PC-9 (cell line): ENCODE results near the gene PARVG. TPM values are rescaled to one million over a fixed set of nuclear protein-coding genes. Genes with fewer than 3 reads are reported as not detected.

Source experiments
- BruUV-seq: library from RNA; stranded (reverse); fragments of 400-500 nt; replicated peaks from 2 replicates; lab custom pipeline; 2021; lab: Mats Ljungman, UMichigan
- CTCF ChIA-PET: fragments of 300-600 bp; sonication (Branson Sonifier 250); formaldehyde crosslinking; loops from one replicate; lab custom pipeline; 2022; ENCODE audit warnings: antibody characterized with exemption; lab: Charles Lee
- POLR2A ChIA-PET: fragments of 300-600 bp; sonication (Branson Sonifier 250); formaldehyde crosslinking; loops from one replicate; lab custom pipeline; 2022; ENCODE audit warnings: antibody characterized with exemption; ENCODE audit not compliant: unreplicated experiment; lab: Charles Lee
- DNase-seq, 2 experiments: peaks; one replicate each; pipeline versions ENCODE4 v3.0.0 to v3.0.0-alpha.2; 2015 to 2022; ENCODE audit warnings: mixed read lengths in 1 of 2
- H2AFZ ChIP-seq: fragments of 200-600 bp; sonication (generic); 2 replicates; pipeline ENCODE4 v1.8.1; 2017; ENCODE audit warnings: antibody characterized with exemption
- H3F3A ChIP-seq: fragments of 200-600 bp; sonication (generic); 2 replicates; pipeline ENCODE4 v1.8.1; 2017; ENCODE audit warnings: antibody characterized with exemption, mild to moderate bottlenecking, low read depth; ENCODE audit not compliant: insufficient read depth
- H3K27ac ChIP-seq: fragments of 200-600 bp; sonication (generic); 2 replicates; pipeline ENCODE4 v1.6.1; 2016; ENCODE audit warnings: mixed run types
- H3K27me3 ChIP-seq: fragments of 200-600 bp; sonication (generic); 2 replicates; pipeline ENCODE4 v1.6.1; 2016; ENCODE audit warnings: low read depth, mixed run types; ENCODE audit not compliant: insufficient read depth
- H3K36me3 ChIP-seq: fragments of 200-600 bp; sonication (generic); 2 replicates; pipeline ENCODE4 v1.6.1; 2016; ENCODE audit warnings: low read depth, mixed run types
- H3K4me1 ChIP-seq: fragments of 200-600 bp; sonication (generic); replicated peaks from 2 replicates; pipeline ENCODE4 v1.6.1; 2016; ENCODE audit warnings: mixed run types; ENCODE audit not compliant: insufficient read depth
- H3K4me2 ChIP-seq: fragments of 200-600 bp; sonication (generic); 2 replicates; pipeline ENCODE4 v1.6.1; 2017; ENCODE audit warnings: mixed run types
- H3K4me3 ChIP-seq: fragments of 200-600 bp; sonication (generic); 2 replicates; pipeline ENCODE4 v1.6.1; 2016; ENCODE audit warnings: mixed run types
- H3K79me2 ChIP-seq: fragments of 200-600 bp; sonication (generic); 2 replicates; pipeline ENCODE4 v1.6.1; 2017; ENCODE audit warnings: low read depth, mixed run types
- H3K9me2 ChIP-seq: fragments of 200-600 bp; sonication (generic); 2 replicates; pipeline ENCODE4 v1.8.1; 2017; ENCODE audit warnings: mild to moderate bottlenecking; ENCODE audit not compliant: insufficient read depth
- H3K9me3 ChIP-seq: fragments of 200-600 bp; sonication (generic); 2 replicates; pipeline ENCODE4 v1.8.1; 2016; ENCODE audit warnings: low read depth; ENCODE audit not compliant: insufficient read depth
- H4K20me1 ChIP-seq: fragments of 200-600 bp; sonication (generic); 2 replicates; pipeline ENCODE4 v1.8.1; 2017; ENCODE audit not compliant: insufficient read depth
- CTCF ChIP-seq: fragments of 200-600 bp; sonication (generic); conservative IDR thresholded peaks from 2 replicates; pipeline ENCODE4 v1.6.1; 2017; ENCODE audit warnings: mixed run types, antibody characterized with exemption, mild to moderate bottlenecking, moderate library complexity
- EZH2 ChIP-seq: fragments of 200-600 bp; sonication (generic); IDR thresholded peaks from 2 replicates; pipeline ENCODE4 v1.8.0; 2017; ENCODE audit warnings: antibody characterized with exemption, low read depth
- intact Hi-C: fragments of 100-400 bp; cut with micrococcal nuclease; formaldehyde crosslinking; loops from one replicate; pipeline ENCODE4 v1.10.0; 2022; ENCODE audit not compliant: unreplicated experiment
- total RNA-seq: library from RNA; stranded (reverse); gene quantifications from 2 replicates; pipeline ENCODE4 v1.2.3, GENCODE V29; 2021

PARVG gene
- total RNA-seq, 1 experiment from 2014 or later: not detected

GRCh38 chr22:44188316-44188715 lies 7.6 kb downstream of the PARVG start:
- H3K4me1 ChIP-seq: peaks cover 17% of the 10 kb centered on the region
- CTCF ChIA-PET: no interaction called here
- no peak overlapping the region for H2AFZ ChIP-seq

GRCh38 chr22:44188986-44189630 lies 8.4 kb downstream of the PARVG start:
- Histone ChIP-seq H3K9me3 (no peaks in the 10 kb centered on the region), H3K9me2 (no peaks in the 10 kb centered on the region), H3K4me3 (no peak overlapping the region), H2AFZ (no peak overlapping the region), H3K79me2 (no peaks in the 10 kb centered on the region), H3K27ac (no peak overlapping the region), H3K4me2 (no peak overlapping the region), H3K36me3 (no peaks in the 10 kb centered on the region), H3K4me1 (peaks cover 25% of the 10 kb centered on the region), H4K20me1 (peaks cover 7% of the 10 kb centered on the region; the same call in 1 of the 2 replicates), H3K27me3 (peaks cover 39% of the 10 kb centered on the region), H3F3A (peaks cover 26% of the 10 kb centered on the region; the same call in 1 of the 2 replicates)
- BruUV-seq: no TSS peak
- intact Hi-C loops: no loop called here
- ChIA-PET POLR2A (interaction anchor here (0.6 kb wide), 2 partner anchors 326 to 563 kb away, joined by 3 to 4 read pairs; no protein-coding TSS in a partner anchor), CTCF (no interaction called here)
- no peak for DNase-seq
- TF ChIP-seq CTCF (no peak), EZH2 (no peak)

More at GRCh38 chr22:44188316-44188715, 7.6 kb downstream of the PARVG start:
- no peak for TF ChIP-seq CTCF
- TF ChIP-seq EZH2: no peak
- intact Hi-C loops: no loop called here
- no peaks in the 10 kb centered on the region for H3K36me3 ChIP-seq
- H3K9me2 ChIP-seq: no peaks in the 10 kb centered on the region
- peaks cover 46% of the 10 kb centered on the region for H3K27me3 ChIP-seq
- DNase-seq: no peak
- H3F3A ChIP-seq: peaks cover 20% of the 10 kb centered on the region; the same call in 1 of the 2 replicates
- POLR2A ChIA-PET: interaction anchor here (0.6 kb wide), 1 partner anchor 327 kb away, joined by 4 read pairs; no protein-coding TSS in a partner anchor
- BruUV-seq: no TSS peak
- H4K20me1 ChIP-seq: peaks cover 4% of the 10 kb centered on the region; the same call in 1 of the 2 replicates
- no peak overlapping the region for H3K4me2 ChIP-seq
- no peaks in the 10 kb centered on the region for H3K9me3 ChIP-seq
- H3K4me3 ChIP-seq: no peak overlapping the region
- H3K79me2 ChIP-seq: no peaks in the 10 kb centered on the region
- H3K27ac ChIP-seq: no peak overlapping the region

- ChIA-PET POLR2A (no interaction called here), CTCF (no interaction called here)
- Histone ChIP-seq H3K27ac (no peak overlapping the region), H3K4me1 (peaks cover 26% of the 10 kb centered on the region), H3K27me3 (peaks cover 36% of the 10 kb centered on the region), H3K9me3 (no peaks in the 10 kb centered on the region), H4K20me1 (peaks cover 7% of the 10 kb centered on the region; the same call in 1 of the 2 replicates), H3K79me2 (no peaks in the 10 kb centered on the region), H3K9me2 (no peaks in the 10 kb centered on the region), H3K36me3 (no peaks in the 10 kb centered on the region), H3F3A (peaks cover 28% of the 10 kb centered on the region; the same call in 1 of the 2 replicates), H3K4me3 (no peak overlapping the region), H2AFZ (no peak overlapping the region), H3K4me2 (no peak overlapping the region)
- no peak for TF ChIP-seq EZH2
- TF ChIP-seq CTCF: no peak
- no peak for DNase-seq
- intact Hi-C loops: loop anchor here (10.0 kb wide), 1 partner anchor 434 kb away; no protein-coding TSS in a partner anchor
- no TSS peak for BruUV-seq
Measured at GRCh38 chr22:44190381-44190976, 9.8 kb downstream of the PARVG start.
